Stomach (tissue), 4 donors: Measurements from ENCODE around the gene FGFR2.

Source experiments
- POLR2A ChIP-seq, 4 donors: fragments of 450-650 bp; IDR thresholded peaks; one replicate each; pipeline ENCODE4 v1.6.1; 2016; ENCODE audit warnings: antibody characterized with exemption in 4 of 4, control low read depth in 2 of 4, mild to moderate bottlenecking in 1 of 4, moderate library complexity in 1 of 4
- TF ChIP-seq, protein P1 (sequence below), 7 experiments: fragments of 450-650 bp in 4 of 7; fragments of 200-600 bp in 3 of 7; sonication (generic) in 3 of 7; IDR thresholded peaks; one replicate each; pipeline ENCODE4 v1.5.1; 2016 to 2019; ENCODE audit warnings: antibody characterized with exemption in 7 of 7, control low read depth in 2 of 7, mild to moderate bottlenecking in 1 of 7

DNA sequence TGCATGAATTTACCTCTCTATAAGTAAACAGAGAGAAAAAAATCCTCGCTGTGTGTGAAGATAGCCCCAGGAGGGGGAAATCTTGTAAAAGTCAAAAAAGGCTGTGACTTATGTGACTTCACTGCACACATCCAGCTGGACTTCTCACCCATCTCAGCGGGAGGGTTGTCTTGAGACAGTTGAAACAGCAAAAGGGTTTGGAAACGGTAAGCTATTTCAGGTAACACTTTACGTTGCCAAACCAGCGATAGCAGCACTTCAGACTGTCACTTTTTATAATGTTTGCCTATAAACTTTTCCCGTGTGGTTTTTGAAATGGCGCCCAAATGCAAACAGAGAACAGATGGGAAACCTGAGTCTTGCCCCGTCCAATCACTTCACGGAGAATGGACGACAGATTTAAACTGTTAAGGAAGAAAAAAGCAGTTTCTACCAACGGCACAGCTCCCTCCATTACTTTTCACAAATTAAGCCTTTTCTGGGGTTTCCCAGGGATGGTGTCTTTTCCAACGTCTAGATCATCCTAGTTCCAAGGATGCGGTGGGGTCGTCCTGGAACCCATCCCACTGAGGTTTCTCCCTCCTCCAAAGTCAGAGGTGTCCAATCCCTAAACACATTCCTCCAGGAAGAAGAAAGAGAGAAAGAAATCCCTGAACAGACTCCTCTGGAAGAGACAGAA, 25.2 kb downstream of the FGFR2 start:
- TF ChIP-seq, protein P1, sequence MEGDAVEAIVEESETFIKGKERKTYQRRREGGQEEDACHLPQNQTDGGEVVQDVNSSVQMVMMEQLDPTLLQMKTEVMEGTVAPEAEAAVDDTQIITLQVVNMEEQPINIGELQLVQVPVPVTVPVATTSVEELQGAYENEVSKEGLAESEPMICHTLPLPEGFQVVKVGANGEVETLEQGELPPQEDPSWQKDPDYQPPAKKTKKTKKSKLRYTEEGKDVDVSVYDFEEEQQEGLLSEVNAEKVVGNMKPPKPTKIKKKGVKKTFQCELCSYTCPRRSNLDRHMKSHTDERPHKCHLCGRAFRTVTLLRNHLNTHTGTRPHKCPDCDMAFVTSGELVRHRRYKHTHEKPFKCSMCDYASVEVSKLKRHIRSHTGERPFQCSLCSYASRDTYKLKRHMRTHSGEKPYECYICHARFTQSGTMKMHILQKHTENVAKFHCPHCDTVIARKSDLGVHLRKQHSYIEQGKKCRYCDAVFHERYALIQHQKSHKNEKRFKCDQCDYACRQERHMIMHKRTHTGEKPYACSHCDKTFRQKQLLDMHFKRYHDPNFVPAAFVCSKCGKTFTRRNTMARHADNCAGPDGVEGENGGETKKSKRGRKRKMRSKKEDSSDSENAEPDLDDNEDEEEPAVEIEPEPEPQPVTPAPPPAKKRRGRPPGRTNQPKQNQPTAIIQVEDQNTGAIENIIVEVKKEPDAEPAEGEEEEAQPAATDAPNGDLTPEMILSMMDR (IDR thresholded peaks at IDR 0.05), result no peak
- no peak for TF ChIP-seq POLR2A (IDR thresholded peaks at IDR 0.05)
